GM12891 (cell line): ENCODE data around the gene BCR.

ENCODE experiments used
- DNase-seq: peaks from one replicate; pipeline ENCODE4 v3.0.0; 2011; ENCODE audit warnings: low spot score; ENCODE audit not compliant: insufficient read length
- FAIRE-seq: peaks from 2 replicates; lab custom pipeline; 2011; peaks lifted over from hg19 to GRCh38; lab: Jason Lieb, UNC
- PAX5 ChIP-seq: IDR thresholded peaks from 2 replicates; pipeline ENCODE4 v1.6.1; 2011; ENCODE audit warnings: low read length, moderate library complexity, mild to moderate bottlenecking; ENCODE audit not compliant: insufficient read depth, severe bottlenecking
- POLR2A ChIP-seq: IDR thresholded peaks from 2 replicates; pipeline ENCODE4 v1.6.1; 2011; ENCODE audit warnings: low read depth, low read length, control low read depth
- POLR2AphosphoS5 ChIP-seq: IDR thresholded peaks from 2 replicates; pipeline ENCODE4 v1.6.1; 2011; ENCODE audit warnings: low read depth, low read length, control low read depth
- POU2F2 ChIP-seq: IDR thresholded peaks from 2 replicates; pipeline ENCODE4 v1.6.1; 2011; ENCODE audit warnings: low read depth, mild to moderate bottlenecking, control low read depth, low read length, moderate library complexity
- SPI1 ChIP-seq: IDR thresholded peaks from 2 replicates; pipeline ENCODE4 v1.6.1; 2011; ENCODE audit warnings: low read depth, low read length, control low read depth
- TAF1 ChIP-seq: IDR thresholded peaks from 2 replicates; pipeline ENCODE4 v1.6.1; 2011; ENCODE audit warnings: low read depth, low read length, control low read depth

Gene BCR

GRCh38 chr22:23274891-23275694, 94.8 kb downstream of the BCR start:
- no peak for TF ChIP-seq POLR2A
- no peak for TF ChIP-seq SPI1
- TF ChIP-seq POU2F2, result no peak
- TF ChIP-seq TAF1, result no peak
- no peak for TF ChIP-seq POLR2AphosphoS5
- TF ChIP-seq PAX5, result no peak
- DNase-seq (no peak), FAIRE-seq (no peak)

- DNase-seq (no peak), FAIRE-seq (no peak)
- no peak for TF ChIP-seq TAF1
- TF ChIP-seq SPI1, result no peak
- TF ChIP-seq POLR2AphosphoS5, result no peak
- no peak for TF ChIP-seq PAX5
- no peak for TF ChIP-seq POLR2A
- TF ChIP-seq POU2F2, result no peak
These were observed 95.4 kb downstream of the BCR start for GRCh38 chr22:23275751-23276150.

- no peak for FAIRE-seq
- TF ChIP-seq TAF1 (no peak), PAX5 (no peak), POLR2AphosphoS5 (no peak), SPI1 (no peak), POU2F2 (no peak), POLR2A (no peak)
- DNase-seq, result no peak
These were observed 96.6 kb downstream of the BCR start for GRCh38 chr22:23276656-23277582.

- no peak for TF ChIP-seq TAF1
- TF ChIP-seq POU2F2, result no peak
- TF ChIP-seq SPI1, result no peak
- no peak for TF ChIP-seq PAX5
- TF ChIP-seq POLR2A, result no peak
- no peak for TF ChIP-seq POLR2AphosphoS5
- DNase-seq, result no peak
- FAIRE-seq, result no peak
These were observed 97.4 kb downstream of the BCR start for GRCh38 chr22:23277583-23278295.

- DNase-seq, result no peak
- FAIRE-seq, result no peak
- no peak for TF ChIP-seq POLR2A
- TF ChIP-seq POLR2AphosphoS5, result no peak
- TF ChIP-seq POU2F2, result no peak
- TF ChIP-seq TAF1, result no peak
- TF ChIP-seq SPI1, result no peak
- TF ChIP-seq PAX5, result no peak
These were observed 98.8 kb downstream of the BCR start for GRCh38 chr22:23278883-23279675.

- DNase-seq (no peak), FAIRE-seq (no peak)
- no peak for TF ChIP-seq SPI1
- TF ChIP-seq TAF1, result no peak
- no peak for TF ChIP-seq POLR2A
- no peak for TF ChIP-seq POLR2AphosphoS5
- TF ChIP-seq PAX5, result no peak
- no peak for TF ChIP-seq POU2F2
These were observed 99.5 kb downstream of the BCR start for GRCh38 chr22:23279781-23280180.

DNA sequence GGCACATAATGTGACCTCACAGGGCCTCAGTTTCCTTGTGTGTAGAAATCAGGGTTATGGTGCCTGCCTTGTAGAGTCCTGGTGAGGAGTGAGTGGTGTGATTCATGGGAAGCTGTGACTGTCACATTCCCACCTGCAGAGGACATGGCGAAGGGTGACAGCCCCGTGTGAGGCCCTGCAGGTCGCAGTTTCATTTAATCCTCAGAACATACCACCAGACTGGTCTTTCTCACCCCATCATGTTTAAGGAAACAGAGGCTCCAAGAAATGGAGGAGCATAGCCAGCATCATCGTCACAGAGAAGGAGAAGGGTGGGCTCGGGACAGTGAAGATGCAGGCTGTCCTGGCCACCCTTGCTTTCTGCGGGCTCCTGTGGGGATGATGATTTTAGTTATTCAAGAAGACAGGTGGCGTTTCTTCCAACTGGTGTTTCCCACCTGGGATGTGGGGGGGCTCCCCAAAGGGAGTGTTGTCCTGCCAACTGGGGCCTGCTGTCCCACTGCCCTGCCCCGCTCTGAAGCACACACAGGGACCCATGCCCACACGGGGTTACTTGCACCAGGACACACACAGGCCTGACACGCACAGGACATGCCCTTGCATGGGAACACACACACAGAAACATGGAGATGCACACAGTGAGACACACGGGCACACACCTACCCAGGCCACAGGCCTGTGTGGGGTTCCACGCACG, 100.2 kb downstream of the BCR start:
- TF ChIP-seq PAX5 (no peak), TAF1 (no peak), POU2F2 (no peak), SPI1 (no peak), POLR2A (no peak), POLR2AphosphoS5 (no peak)
- no peak for FAIRE-seq
- no peak for DNase-seq

DNA sequence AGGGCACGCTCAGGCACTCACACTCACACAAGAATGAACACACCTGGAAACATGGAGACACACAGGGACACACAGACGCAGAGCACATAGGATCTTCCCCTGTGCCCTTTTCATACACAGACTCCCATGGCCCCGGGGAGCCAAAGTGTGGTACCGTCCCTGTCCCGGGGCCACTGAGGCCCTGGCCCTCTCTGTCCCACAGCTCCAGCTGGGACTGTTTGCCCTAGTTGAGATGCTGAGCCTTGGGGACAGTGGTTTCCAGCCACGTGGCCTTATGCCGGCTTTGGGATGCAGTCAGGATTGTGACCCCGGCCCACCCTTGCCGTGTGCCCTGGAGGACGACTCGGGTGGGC, 100.7 kb downstream of the BCR start:
- no peak for FAIRE-seq
- TF ChIP-seq POLR2A (no peak), POLR2AphosphoS5 (no peak), TAF1 (no peak), PAX5 (no peak), POU2F2 (no peak), SPI1 (no peak)
- no peak for DNase-seq
